HG03439 (cell line): ENCODE measurements around the gene PALS1.
"Not testable (repeated sequence)": the region's sequence is repeated elsewhere in the genome, so short reads cannot be mapped to it uniquely, and the experiment has no call there.

Experiments used
- ATAC-seq: cut with Tn5 transposase; IDR thresholded peaks from one replicate; pipeline ENCODE4 v1.9.1; 2021; ENCODE audit warnings: mild to moderate bottlenecking, moderate library complexity; ENCODE audit not compliant: unreplicated experiment

Gene PALS1

GRCh38 chr14:67253076-67253635, 11.9 kb downstream of the PALS1 start:
- no peak for ATAC-seq

- no peak for ATAC-seq
Measured at GRCh38 chr14:67257906-67258305, 16.7 kb downstream of the PALS1 start.

- no peak for ATAC-seq
Measured at GRCh38 chr14:67260965-67261364, 19.7 kb downstream of the PALS1 start.

GRCh38 chr14:67263499-67264149, 22.4 kb downstream of the PALS1 start:
- ATAC-seq = no peak

GRCh38 chr14:67265131-67265530, 23.9 kb downstream of the PALS1 start:
- no peak for ATAC-seq

- no peak for ATAC-seq
Measured at GRCh38 chr14:67267576-67268328, 26.5 kb downstream of the PALS1 start.

- no peak for ATAC-seq
Measured at GRCh38 chr14:67268426-67269150, 27.4 kb downstream of the PALS1 start.

GRCh38 chr14:67269298-67270060, 28.2 kb downstream of the PALS1 start:
- ATAC-seq = no peak

GRCh38 chr14:67270145-67270753, 29.0 kb downstream of the PALS1 start:
- no peak for ATAC-seq

GRCh38 chr14:67270933-67271332, 29.7 kb downstream of the PALS1 start:
- no peak for ATAC-seq

- not testable (repeated sequence) for ATAC-seq
Measured at GRCh38 chr14:67273281-67273680, 32.0 kb downstream of the PALS1 start.

- ATAC-seq = no peak
Measured at GRCh38 chr14:67276131-67276530, 34.9 kb downstream of the PALS1 start.

GRCh38 chr14:67280506-67280905, 39.3 kb downstream of the PALS1 start:
- ATAC-seq = no peak

GRCh38 chr14:67285876-67286452, 44.7 kb downstream of the PALS1 start:
- ATAC-seq = no peak
